GM21367 (cell line): ENCODE data around the gene C20orf173.
A peak's percentile ranks its signal among the peaks of the same experiment; 100 is the strongest.
"Not testable (repeated sequence)": the region's sequence is repeated elsewhere in the genome, so short reads cannot be mapped to it uniquely, and the experiment has no call there.

Source experiments
- ATAC-seq: cut with Tn5 transposase; IDR thresholded peaks from one replicate; pipeline ENCODE4 v1.9.1; 2021; ENCODE audit not compliant: unreplicated experiment

The C20orf173 gene

DNA sequence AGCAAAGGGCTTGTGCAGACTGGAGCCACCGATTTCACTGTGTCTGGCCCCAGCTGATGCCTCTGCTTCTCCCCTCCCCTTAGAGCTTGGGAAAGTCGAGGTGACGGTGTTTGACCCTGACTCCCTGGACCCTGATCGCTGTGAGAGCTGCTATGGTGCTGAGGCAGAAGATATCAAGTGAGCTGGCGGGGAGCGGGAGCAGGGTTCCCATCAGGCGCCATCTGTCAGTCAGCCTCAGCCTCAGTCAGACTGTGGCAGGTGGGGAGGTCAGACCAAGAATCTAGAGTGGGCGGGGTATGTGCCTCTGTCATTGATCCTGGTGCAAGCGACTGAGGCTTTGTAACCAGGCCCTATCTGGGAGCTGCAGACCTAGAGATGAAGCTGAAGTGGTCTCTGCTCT, 17.9 kb upstream of the C20orf173 start:
- ATAC-seq, result no peak

DNA sequence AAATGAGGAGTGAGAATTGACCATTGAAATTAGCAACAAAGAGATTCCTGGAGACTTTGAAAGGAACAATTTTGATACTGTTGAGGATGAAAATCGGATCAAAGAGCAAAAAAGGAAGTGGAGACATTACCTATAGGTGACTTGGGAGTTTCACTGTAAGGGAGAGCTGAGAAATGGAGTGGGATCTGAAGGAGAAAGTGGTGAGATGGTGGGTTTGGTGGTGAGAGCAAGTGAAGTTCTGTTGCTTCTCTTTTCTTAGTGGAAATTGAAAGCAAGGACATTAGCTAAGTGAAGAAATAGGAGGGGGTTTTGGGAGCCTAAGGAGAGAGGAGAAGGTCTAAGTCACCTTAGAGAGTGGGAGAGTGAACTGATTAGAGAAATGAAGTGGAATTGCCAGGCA, 16.7 kb upstream of the C20orf173 start:
- ATAC-seq, result no peak

DNA sequence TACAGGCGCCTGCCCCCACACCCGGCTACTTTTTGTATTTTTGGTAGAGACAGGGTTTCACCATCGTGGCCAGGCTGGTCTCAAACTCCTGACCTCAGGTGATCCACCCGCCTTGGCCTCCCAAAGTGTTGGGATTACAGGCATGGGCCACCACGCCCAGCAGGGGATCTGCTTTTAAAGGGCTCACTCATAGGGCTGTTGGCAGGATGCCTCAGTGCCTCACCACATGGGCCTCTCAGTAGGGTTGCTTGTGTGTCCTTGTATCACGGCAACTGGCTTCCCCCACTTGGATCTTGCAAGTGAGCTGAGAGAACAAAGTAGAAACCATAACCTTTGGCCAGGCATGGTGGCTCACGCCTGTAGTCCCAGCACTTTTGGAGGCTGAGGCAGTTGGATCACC, 15.5 kb upstream of the C20orf173 start:
- ATAC-seq, result not testable (repeated sequence)

DNA sequence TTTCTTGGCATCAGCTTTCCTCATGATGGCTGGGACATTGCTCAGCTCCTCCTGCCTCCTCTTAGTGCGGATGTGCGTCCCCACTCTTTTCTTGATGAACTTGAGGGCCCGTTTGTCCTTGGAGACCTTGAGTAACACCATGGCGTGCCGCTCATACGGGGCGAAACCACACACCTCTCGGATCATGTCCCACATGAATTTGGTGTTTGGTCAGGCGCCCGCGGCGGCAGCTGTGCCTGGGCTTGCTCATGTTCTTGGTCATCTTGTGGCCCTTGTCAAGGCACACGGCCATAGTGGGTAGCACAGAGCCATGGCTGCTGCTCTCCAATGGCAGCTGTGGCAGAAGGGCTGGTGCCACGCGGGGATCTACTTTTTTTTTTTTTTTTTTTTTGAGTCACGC, 15.0 kb upstream of the C20orf173 start:
- no peak for ATAC-seq

DNA sequence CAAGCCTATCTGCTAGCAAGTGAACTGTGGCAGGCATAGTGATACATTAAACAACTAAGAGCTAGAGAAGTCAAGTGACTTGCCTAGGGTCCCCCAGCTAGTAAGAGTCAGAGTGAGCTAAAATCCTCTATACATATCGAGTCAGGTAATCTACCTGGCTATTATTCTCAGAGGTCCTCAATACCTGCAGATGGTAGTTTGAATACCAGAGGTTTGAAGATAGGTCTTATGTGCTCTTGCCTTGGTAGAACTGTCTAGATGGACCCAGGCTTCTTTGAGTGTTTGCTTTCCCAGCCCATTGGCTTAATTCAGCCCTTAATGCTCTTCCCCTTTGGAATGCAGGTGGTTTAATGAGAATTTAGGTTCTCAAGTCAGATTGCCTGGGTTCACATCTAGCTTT, 13.5 kb upstream of the C20orf173 start:
- ATAC-seq, result no peak

DNA sequence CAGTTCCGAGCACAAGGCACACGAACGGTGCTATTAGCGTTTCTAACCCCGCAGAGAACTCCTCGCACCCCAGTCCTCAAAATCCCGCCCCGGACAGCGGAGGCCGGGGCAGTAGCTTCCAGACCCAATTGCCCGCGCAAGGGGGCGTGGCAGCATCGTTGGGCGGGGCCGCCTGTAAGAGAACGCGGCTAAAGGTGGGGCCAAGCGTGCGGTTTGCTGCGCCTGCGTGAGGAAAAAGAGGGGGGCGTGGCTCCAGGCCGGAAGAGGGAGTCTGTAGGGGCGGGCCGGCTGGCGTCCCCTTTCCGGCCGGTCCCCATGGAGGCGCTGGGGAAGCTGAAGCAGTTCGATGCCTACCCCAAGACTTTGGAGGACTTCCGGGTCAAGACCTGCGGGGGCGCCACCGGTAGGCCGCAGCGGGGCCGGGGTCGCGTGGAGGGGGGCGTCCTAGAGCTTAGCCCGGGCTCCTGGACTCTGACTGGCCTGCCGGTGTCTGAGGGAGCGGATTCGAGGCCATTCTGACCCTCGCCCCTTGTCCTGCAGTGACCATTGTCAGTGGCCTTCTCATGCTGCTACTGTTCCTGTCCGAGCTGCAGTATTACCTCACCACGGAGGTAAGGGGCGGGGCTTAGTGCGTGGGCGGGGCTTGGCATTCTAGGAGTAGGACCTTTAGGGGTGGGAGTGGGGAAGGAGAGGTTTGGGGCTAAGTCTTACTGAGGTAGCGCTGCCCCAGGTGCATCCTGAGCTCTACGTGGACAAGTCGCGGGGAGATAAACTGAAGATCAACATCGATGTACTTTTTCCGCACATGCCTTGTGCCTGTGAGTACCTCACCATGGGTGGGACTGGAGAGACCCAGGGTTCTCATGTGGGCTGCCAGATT, 12.6 kb upstream of the C20orf173 start, which contains the start of gene ERGIC3:
ERGIC3 (plus strand) TSS at position 296 of the 880 bp plus-strand sequence; CDS start at position 316, 20 bp downstream.
- peak; percentile 64 for ATAC-seq

DNA sequence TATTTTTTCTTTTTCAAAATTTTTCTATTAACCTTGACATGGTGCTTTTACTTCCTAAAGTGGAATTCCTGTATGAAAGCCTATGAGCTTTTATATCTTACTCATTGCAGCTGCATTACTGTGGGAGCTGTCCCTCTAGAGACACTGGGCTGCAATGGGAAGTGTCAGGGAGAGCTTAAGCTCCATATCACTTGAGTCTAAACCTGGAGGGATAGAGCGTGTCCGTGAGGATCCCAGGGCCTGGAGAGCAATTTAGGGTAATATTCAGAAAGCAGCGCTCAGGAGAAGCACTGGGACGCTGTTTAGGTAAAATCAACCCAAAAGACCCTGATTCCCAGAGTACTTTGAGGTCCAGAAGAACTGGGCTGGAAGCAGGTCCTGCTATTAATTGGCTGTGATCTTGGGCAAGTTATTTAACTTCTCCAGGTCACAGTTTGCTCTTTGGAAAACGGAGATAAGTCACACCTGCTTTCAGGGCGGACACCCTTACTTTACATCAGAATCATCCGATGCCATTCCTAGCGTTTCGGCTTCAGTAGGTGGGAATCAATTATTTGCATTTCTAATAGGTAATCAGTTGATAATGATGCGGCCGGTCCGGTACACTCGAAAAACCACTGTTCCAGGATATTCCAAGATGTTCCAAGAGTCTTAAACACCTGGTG, 11.8 kb upstream of the C20orf173 start:
- ATAC-seq, result no peak

DNA sequence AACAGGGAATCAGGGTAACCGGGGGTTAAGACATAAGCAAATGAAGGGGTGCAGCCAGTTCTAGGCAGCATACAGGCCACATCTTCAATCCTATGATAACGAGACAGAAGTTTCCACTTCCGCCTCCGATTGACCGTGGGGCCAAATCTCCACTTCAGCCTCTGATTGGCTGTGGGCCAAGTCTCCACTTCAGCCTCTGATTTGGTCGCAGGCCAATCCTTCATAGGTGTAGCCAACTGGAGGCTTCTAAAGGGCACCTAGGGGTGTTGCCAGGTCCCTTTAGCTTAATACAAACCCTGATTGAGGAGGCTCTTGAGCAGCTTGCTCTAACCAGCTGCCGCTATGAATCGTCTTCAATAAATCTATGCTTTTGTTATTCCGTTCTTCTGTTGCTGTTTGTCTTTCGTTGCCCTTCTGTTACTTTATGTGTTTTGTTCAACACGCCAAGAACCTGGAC, 10.3 kb upstream of the C20orf173 start:
- ATAC-seq, result no peak

DNA sequence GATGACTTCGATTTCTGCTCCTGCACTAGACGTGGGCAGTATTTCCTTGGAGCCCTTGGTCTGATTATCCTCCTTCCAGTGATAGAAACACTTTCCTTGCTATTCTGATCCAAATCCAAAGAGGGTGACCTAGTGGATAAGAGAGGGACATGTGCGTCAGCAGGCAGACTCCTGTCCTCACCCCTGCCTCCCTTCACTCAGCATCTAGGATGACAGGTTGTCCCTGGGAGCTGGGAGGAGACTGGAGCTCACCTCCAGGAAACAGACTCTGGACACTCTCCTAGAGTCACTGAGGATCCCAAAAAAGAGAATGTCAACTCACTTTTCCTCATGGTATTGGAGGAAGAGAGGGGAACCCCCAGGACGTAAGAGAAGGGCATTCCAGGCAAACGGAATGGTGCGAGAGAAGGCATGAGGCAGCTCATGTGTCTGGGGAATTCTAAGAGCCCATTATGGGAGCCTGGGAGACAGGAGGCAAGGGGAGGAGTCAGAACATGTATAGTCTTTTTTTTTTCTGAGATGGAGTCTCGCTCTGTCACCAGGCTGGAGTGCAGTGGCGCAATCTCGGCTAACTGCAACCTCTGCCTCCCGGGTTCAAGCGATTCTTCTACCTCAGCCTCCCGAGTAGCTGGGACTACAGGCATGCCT, 2.2 kb downstream of the C20orf173 start:
- ATAC-seq, result no peak

DNA sequence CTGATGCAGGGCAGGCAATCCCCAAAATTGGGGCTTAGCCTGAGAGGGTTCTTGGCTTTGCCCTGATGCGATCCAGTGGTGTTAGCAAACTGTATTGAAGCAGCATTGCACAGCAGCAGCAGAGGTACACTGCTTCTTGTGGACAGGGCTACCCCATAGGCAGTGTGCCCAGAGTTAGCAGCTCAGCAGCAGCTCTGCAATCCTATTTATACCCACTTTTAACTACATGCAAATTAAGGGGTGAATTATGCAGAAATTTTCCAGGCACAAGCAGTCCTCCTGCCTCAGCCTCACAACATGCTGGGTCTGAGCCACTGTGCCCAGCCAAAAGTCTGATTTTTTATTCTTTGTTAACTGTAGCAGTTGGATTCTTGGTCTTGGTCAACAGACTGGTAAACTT, 3.8 kb downstream of the C20orf173 start:
- ATAC-seq, result no peak

DNA sequence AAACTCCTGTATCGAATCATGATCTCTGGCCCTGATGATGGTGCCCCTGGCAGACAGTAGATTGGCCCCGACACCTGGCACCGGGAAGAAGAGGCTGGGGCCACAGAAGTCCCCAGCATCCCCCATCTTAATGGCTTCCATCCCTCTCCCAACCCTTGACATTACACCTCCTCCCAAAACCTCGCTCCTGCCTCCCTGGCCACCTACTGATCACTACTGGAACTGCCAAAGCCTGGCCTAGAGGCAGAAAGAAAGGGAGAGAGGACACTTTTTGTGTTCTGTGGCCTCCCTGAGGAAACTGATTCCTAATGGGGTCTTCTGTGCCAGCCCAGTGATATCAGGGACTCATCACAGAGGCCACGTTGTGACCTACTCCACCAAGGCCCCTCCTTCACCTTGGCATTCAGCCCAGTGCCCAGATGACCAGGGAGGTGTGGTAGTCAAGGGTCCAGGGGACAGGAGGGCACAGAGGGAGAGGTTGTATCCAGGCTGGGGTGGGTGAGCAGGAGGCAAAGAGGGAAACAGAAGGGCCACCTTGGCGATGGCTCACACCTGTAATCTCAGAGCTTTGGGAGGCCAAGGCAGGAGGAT, 6.1 kb downstream of the C20orf173 start:
- no peak for ATAC-seq

DNA sequence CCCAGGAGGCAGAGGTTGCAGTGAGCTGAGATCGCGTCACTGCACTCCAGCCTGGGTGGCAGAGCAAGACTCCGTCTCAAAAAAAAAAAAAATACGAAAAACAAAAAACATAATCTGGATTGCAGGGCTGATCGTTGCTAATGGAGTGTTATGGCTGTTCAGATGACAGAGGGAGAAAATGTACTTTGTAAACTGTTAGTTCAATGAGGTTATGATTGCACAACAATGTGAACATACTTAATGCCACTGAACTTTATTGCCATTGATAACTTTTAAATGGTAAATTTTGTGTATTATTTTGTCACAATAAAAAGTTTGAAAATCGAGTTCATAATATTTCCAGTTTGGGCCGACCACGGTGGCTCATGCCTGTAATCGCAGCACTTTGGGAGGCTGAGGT, 10.5 kb downstream of the C20orf173 start:
- no peak for ATAC-seq

DNA sequence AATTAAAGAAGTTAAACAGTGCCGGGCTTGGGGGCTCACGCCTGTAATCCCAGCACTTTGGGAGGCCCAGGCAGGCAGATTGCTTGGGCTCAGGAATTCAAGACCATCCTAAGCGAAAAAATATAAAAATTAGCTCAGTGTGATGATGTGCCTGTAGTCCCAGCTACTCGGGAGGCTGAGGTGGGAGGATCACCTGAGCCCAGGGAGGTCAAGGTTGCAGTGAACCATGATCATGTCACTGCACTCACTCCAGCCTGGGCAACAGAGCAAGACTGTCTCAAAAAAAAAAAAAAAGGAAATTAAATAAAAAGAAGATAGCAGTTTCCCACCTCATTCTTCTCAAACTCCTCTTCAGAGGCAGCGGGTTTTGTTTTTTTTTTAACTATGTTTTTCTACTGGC, 11.7 kb downstream of the C20orf173 start:
- not testable (repeated sequence) for ATAC-seq

DNA sequence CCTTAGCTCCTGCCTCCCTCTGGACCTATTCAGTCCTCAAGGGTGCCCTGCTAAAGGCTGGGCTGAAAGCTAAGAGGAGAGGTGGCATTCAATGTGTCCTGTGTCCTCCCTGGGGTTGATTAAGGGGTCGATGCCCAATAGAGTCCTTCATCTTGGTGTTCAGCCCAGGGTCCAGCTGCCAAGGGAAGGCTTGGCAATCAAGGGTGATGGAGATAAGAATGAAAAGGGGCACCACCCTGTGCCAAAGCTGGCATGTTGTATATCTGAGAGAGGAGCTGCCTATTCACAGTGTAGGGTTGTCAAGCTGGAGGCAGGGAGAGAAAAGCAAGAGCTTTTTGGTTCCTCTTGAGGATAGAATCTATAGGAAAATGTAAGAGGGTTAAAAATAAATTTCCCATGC, 12.3 kb downstream of the C20orf173 start:
- ATAC-seq, result no peak

DNA sequence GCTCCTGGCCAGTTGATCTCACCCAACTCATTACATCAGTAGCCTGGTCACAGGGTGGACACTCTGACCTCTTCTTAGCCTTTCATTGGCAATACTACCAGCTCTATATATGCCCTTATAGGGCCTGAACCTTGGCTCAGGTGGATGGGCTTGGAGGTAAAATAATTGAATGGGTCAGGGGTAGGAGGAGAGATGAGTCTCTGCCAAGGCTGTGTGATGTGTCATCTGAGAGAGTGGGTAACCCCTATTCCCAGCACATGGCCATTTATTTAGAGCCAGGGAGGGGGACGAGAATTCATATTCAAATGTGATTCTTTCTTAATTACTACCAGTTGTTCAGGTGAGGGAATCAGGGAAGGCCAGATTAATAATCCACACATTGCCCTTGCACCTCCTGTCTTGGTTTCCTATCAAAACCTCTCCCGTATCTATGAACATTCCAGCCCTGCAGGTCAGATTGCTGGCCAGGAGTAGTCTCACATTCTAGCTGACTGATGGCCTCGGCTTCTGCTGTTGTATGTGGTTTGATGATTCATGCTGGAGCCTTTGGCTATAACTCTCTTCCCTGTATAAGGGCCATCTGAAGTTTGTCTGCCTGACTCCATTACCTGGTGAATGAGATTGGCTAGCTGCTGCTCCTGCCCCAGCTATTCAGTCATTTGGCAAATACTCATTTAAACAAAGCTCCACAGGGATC, 13.4 kb downstream of the C20orf173 start:
- no peak for ATAC-seq

DNA sequence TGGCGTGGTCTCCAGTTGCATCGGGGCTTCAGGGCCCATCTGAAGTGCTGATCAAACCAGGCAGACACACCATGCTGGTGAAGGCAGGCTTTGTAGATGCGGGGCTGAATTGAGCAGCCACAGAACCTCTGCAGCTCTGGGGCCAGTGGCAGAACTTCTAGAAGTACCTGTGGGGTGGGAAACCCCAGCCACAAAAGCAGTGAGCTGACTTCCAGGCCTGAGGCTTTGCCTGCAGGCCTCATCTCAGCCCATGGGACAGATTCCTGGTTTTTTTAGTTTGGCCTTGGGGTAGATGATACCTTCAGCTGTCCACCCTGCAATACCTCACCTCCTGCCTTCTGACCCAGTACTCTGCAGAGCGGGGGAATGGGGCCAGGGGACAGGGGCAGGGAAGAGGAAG, 14.1 kb downstream of the C20orf173 start:
- ATAC-seq, result no peak

DNA sequence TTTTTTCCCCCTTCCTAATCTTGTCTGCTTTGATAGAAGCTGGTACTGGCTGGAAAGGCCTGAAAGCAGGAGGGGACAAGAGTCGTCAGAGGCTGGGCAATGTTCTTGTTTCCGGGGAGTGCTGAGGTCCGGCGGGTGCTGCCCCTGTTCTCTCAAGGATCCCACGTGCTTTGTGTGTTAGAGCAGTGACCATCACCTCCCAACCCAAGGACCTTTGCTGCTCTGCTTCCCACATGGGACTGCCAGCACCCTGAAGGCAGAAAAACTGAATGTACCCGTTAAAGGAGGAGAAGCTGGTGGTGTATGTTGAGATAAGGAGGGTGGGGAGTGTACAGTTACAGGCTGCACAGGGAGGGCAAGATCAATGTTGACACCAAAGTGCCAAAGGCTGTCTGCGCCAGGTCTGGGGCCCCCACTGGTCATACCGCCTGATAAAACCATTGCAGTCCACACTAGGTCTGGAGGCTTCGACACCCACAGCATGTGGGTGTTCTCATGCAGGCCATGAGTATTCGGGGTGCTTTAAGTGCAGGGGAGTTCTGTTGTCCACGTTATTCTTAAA, 15.0 kb downstream of the C20orf173 start:
- no peak for ATAC-seq

DNA sequence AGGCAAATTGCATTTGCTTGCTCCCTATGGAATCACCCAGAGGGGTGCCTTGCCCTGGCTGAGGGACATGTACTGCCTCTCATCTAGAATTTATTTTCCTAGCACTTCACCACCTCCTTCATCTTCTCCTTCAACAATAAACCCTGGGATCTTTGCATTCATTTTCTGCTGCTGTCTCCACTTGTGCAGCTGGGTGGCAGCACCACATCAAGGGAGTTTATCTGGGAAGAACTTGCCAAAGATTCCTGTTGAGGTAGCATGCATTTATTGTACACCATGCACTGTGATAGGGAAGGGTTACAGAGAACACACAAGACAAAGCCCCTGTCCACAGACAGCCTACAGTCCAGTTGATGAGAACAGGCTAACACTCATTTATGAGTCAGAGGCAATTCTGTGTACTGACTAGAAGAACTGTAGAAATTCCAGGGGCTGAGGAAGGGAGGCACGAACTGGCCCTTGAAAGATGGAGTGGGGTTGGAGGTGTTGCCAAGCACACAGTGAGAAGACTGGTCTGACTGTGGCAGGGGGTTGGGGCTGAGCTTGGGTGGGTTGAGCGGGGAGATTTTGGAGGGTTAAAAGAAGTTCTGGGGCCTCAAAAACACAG, 17.5 kb downstream of the C20orf173 start:
- ATAC-seq, result no peak

DNA sequence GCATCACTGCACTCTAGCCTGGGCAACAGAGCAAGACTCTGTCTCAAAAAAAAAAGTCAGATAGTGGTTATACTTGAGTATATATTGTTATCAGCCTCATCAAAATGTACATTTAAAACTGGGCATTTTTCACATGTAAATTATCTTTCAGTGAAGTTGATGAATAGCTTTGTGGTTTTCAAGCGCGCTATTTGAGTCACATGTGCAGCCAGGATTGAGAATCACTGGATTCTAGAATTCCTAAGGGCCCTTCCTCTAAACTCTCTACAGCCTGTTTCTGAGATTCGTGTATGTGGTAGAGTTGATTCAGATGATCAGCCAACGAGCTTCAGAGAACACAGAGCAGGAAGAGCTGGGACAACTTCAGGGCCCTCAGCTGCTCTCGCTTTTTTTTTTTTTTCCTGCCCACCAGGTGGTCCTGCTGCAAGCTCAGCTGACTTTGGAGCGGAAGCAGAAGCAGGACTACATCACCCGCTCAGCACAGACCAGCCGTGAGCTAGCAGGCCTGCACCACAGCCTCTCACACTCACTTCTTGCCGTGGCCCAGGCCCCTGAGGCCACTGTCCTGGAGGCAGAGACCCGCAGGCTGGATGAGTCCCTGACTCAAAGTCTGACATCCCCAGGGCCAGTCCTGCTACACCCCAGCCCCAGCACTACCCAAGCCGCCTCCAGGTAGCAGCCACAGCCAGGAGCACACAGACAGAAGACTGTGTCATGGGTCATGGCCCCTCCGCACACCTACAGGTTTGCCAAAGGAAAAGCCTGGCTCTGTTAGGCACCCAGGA, 18.3 kb downstream of the C20orf173 start:
- ATAC-seq, result no peak
